Measurements from ENCODE around the gene TRIP6.

GRCh38 chr7:100891568-100892247, 24.5 kb downstream of the TRIP6 start:
- TF ChIP-seq CTCF (IDR thresholded peaks at IDR 0.05) (no peak), POLR2A (IDR thresholded peaks at IDR 0.05) (no peak)

Data from vagina (tissue), 2 donors.